MG63 (cell line): Measurements from ENCODE around the gene NDST3. TPM values are rescaled to one million over a fixed set of nuclear protein-coding genes. Genes with fewer than 3 reads are reported as not detected.

Experiments used
- DNase-seq: peaks from one replicate; pipeline ENCODE4 v3.0.0-alpha.2; 2020
- H3K27me3 ChIP-seq: fragments of 250-450 bp; sonication (Bioruptor Pico); 2 replicates; pipeline ENCODE4 v1.5.1; 2020; ENCODE audit warnings: mild to moderate bottlenecking, moderate library complexity
- H3K36me3 ChIP-seq: fragments of 250-450 bp; sonication (Bioruptor Pico); 2 replicates; pipeline ENCODE4 v1.5.1; 2020; ENCODE audit warnings: mild to moderate bottlenecking, moderate library complexity
- H3K4me3 ChIP-seq: fragments of 250-450 bp; sonication (Bioruptor Pico); 2 replicates; pipeline ENCODE4 v1.5.1; 2020; ENCODE audit warnings: mild to moderate bottlenecking, moderate library complexity
- H3K9me3 ChIP-seq: fragments of 250-450 bp; sonication (Bioruptor Pico); 2 replicates; pipeline ENCODE4 v1.5.1; 2020; ENCODE audit warnings: mild to moderate bottlenecking, moderate library complexity
- total RNA-seq: library from RNA; depleted of rRNA; stranded (reverse); fragments of >200 nt; shearing (Covaris generic); gene quantifications from 2 replicates; pipeline ENCODE4 v1.2.3, GENCODE V29; 2014; ENCODE audit warnings: low replicate concordance; rRNA removed

The NDST3 gene
- total RNA-seq, result not detected in 2 replicates

DNA sequence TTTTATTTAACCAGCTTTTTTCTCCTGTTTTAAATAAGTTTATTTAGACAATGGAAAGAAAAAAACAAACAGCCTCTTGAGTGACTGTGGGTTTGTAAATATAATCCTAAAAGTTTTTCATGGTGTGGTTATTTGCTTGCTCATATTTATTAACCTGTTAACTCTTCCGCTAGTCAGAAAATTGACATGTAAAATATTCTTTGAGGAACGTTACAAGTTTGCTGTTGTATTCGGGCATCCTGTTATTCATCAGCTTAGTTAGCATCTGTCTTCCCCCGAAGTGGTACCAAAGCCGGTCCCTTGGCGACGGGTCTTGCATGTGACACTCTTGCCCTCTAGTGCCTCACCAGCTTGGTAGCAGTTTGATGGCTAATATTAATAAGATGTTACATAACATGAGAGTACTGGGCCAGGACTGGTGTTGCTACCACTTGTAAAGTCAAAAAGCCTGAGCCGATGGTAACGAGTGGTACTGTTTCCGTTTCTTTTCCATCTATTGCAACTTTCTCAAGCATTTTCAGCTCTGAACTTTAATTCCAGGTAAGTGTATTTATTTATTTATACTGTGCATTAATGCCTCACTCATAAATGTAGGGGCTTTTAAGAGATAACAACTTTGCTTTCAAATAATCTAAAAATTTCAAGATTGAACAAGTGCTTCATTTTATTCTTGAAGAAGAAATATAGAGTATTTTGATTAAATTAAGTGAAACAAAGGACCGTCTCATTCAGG, at the start of gene NDST3:
TSS of gene NDST3 (plus strand) at position 434 of the 733 bp plus-strand sequence. CDS start 19,425 bp downstream, outside the sequence.
- Histone ChIP-seq H3K36me3 (no peaks in the 10 kb centered on the region), H3K27me3 (no peaks in the 10 kb centered on the region)
- DNase-seq, result peak; percentile 53

GRCh38 chr4:117986321-117986720, 48.0 kb upstream of the NDST3 start:
- no peak overlapping the region for H3K4me3 ChIP-seq
- H3K27me3 ChIP-seq, result no peaks in the 10 kb centered on the region
- H3K36me3 ChIP-seq, result no peaks in the 10 kb centered on the region
- DNase-seq, result no peak
- H3K9me3 ChIP-seq, result no peaks in the 10 kb centered on the region

More for the DNA sequence above, at the start of gene NDST3:
- Histone ChIP-seq H3K9me3 (no peaks in the 10 kb centered on the region), H3K4me3 (peak within 1 kb of the TSS; percentile 54)

DNA sequence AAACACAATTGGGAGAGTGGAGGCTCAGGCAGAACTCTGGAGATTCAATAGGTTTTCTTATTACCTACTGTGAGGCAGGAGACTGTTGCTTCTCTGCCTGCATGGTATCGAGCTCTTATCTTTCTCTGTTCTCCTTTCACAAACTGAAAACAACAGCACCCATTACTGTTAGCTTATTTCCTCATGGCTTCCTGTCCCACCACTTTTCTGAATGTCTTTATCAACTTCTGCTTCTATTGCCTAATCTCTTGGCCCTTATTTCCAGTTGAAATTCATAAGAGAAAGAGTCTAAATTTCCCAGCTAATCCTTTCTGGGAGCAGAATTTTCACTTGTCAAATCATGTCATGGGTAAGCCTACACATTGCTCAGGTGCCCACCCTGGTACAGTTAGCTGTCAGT, 46.8 kb upstream of the NDST3 start:
- no peak for DNase-seq
- Histone ChIP-seq H3K36me3 (no peaks in the 10 kb centered on the region), H3K4me3 (no peak overlapping the region), H3K9me3 (no peaks in the 10 kb centered on the region), H3K27me3 (no peaks in the 10 kb centered on the region)

DNA sequence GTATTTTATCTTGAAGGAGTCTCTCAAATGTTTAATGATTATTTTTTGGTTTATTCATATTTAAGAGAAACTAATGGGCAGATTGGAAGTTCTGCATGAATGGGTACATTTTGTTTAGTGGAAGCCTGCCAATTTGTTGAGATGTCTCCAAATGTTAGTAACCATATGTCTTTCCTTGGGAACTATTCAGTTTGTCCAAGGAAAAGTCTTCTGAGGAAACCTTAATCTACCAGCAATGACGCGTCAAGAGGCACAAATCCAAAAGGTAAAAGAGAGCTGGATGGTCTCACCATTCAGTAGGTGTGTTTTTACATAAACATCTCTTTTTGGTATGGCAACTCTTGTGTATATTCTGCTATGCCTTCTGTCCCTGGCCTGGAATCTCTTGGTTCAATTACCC, 37.4 kb upstream of the NDST3 start:
- no peak for DNase-seq
- no peaks in the 10 kb centered on the region for H3K36me3 ChIP-seq
- H3K9me3 ChIP-seq, result no peaks in the 10 kb centered on the region
- H3K4me3 ChIP-seq, result no peak overlapping the region
- no peaks in the 10 kb centered on the region for H3K27me3 ChIP-seq

DNA sequence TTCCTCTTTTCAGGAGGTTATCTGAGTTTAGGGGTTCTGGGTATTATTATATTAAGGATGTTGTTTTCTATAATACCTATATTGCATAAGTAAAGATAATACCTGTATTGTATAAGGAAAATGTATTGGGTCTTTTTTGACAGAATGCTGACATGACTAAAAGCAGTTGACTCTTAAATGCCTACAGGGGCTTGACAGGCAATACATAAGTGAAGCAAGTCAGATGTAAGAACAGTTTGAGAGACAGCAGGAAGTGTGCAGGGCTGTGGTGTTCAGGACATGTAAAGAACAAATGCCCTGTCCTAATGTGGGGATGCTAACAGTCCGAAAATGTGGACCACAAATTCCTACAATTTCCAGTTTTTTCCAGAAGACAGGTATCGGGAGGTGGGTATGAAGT, 30.2 kb upstream of the NDST3 start:
- no peaks in the 10 kb centered on the region for H3K36me3 ChIP-seq
- H3K9me3 ChIP-seq, result no peaks in the 10 kb centered on the region
- H3K4me3 ChIP-seq, result no peak overlapping the region
- no peak for DNase-seq
- H3K27me3 ChIP-seq, result no peaks in the 10 kb centered on the region

DNA sequence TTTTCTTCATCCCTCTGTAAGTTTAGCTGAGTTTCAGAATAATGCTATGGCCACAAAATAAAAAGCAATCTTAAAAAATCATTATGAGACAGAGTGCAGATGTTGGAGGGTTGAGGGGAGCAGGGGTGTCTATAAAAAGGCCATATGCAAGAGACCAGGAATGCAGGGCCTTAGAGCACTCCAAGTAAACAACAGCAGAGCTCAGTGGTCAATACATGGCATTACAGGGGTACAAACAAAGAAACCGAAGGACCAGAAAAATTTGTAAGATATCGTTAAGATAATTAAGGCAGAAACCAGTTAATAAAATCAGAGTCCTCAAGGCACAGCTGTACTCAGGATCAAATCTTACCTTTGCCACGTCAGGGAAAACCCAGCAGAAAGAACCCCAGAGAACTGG, 28.4 kb upstream of the NDST3 start:
- DNase-seq, result no peak
- no peak overlapping the region for H3K4me3 ChIP-seq
- no peaks in the 10 kb centered on the region for H3K27me3 ChIP-seq
- no peaks in the 10 kb centered on the region for H3K9me3 ChIP-seq
- no peaks in the 10 kb centered on the region for H3K36me3 ChIP-seq

DNA sequence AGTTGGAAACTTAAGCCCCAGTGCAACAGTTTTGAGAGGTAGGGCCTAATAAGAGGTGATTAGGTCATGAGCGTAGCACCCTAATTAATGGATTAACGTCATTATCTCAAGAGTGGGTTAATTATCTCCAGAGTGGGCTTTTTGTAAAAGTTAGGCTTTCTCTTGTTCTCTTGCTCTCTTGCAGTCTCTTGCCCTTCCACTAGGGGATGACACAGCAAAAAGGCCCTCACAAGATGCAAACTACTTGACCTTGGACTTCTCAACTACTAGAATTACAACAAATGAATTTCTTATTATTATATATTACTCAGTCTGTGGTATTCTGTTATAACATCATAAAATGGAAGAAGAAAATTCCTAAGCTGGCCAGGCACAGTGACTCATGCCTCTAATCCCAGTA, 22.1 kb upstream of the NDST3 start:
- no peaks in the 10 kb centered on the region for H3K27me3 ChIP-seq
- H3K36me3 ChIP-seq, result no peaks in the 10 kb centered on the region
- no peaks in the 10 kb centered on the region for H3K9me3 ChIP-seq
- DNase-seq, result no peak
- no peak overlapping the region for H3K4me3 ChIP-seq

GRCh38 chr4:118014831-118015230, 19.5 kb upstream of the NDST3 start:
- DNase-seq, result no peak
- H3K27me3 ChIP-seq, result no peaks in the 10 kb centered on the region
- H3K36me3 ChIP-seq, result no peaks in the 10 kb centered on the region
- H3K4me3 ChIP-seq, result no peak overlapping the region
- no peaks in the 10 kb centered on the region for H3K9me3 ChIP-seq

DNA sequence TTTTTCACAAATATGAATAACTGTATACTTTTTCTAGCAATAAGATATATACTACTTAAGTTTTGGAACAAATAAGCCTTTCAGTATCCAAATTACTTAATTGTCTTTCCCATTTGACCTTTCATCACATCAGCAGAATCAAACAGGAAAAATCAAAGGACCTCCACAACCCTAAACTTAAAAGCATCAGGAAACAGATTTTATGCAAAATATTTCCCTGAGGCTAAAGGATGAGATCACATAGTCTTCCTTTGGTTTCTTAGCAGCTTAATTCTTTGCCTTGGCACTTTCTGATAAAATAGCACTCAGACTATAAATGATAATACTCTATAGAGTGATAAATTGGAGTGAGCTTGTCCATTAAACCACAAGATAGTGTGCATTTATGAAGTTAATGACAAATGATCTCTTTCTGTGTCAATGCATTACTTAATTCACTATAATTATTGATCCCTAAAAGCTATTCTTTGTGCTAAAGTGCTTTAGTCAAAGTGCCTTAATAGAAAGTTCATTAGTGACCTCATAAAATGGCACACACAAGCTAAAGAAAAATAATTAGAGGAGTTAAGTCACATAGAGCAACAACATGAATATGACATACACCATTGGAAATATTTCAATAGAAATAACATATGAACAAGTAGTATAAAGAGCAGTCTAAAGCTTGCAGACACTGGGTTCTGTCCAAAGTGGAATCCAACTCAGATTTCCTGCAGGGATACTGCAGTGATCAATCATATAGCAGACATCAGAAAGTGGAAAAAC, 15.7 kb upstream of the NDST3 start:
- H3K27me3 ChIP-seq, result no peaks in the 10 kb centered on the region
- no peak for DNase-seq
- no peaks in the 10 kb centered on the region for H3K36me3 ChIP-seq
- no peak overlapping the region for H3K4me3 ChIP-seq
- no peaks in the 10 kb centered on the region for H3K9me3 ChIP-seq

DNA sequence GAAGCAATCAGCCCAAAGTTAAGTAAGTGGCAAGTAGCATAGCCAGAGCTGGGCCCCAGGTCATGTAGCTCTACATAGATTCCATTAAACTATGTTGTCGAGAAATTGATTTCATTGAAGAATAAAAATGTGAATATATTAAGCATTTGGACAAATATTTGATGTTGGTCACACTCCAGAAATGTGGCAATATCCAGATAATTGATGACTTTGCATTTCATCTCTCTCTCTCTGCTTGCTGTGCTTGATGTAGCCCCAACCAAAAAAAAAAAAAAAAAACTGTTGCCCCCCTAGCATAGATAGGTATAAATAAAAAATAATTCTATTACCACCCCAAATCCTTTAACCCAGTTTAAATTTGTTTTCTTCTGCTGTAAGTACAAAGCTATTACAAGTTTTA, 7.5 kb upstream of the NDST3 start:
- H3K27me3 ChIP-seq, result no peaks in the 10 kb centered on the region
- H3K4me3 ChIP-seq, result no peak overlapping the region
- no peak for DNase-seq
- H3K9me3 ChIP-seq, result no peaks in the 10 kb centered on the region
- H3K36me3 ChIP-seq, result no peaks in the 10 kb centered on the region

DNA sequence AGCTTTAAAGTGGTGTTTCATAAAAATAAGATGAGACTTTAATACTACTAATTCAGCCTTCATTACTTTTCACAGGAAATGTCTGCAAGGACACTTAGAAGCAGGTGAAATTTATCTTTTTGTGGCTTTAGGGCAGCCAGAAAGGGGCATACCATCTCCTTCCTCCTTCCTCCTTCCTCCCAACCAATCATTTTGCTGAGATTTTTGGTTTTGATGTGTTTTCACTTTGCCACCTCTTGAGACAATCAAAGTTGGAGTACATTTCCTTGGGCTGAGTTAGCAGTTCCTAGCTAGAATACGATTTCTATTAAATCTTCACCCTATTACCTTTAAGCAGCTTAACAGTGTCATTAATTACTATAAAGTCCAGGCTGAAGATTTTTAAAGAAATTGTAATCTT, 5.1 kb upstream of the NDST3 start:
- DNase-seq, result no peak
- Histone ChIP-seq H3K4me3 (no peak overlapping the region), H3K9me3 (no peaks in the 10 kb centered on the region), H3K27me3 (no peaks in the 10 kb centered on the region), H3K36me3 (no peaks in the 10 kb centered on the region)

DNA sequence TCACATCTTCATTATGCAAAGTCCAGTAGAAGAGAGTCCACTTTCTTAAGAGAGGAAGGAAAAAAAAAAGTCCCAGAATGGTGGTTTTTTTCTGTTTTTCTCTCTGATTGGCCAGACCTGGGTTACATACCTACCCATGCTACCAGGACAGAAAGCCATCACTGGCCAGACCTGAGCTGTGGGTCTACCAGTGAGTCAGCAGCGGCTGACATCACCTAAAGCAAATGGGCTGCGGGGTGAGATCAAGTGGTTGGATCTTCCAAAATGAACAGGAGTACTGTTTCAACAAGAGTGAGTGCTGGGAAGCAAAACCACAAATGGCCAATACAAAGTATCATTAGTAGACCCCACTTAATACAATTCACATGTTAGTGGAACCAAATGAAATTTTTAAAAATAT, 1.6 kb upstream of the NDST3 start:
- peak overlapping the region; percentile 54 for H3K4me3 ChIP-seq
- peak; percentile 64 for DNase-seq
- no peaks in the 10 kb centered on the region for H3K36me3 ChIP-seq
- no peaks in the 10 kb centered on the region for H3K9me3 ChIP-seq
- H3K27me3 ChIP-seq, result no peaks in the 10 kb centered on the region

DNA sequence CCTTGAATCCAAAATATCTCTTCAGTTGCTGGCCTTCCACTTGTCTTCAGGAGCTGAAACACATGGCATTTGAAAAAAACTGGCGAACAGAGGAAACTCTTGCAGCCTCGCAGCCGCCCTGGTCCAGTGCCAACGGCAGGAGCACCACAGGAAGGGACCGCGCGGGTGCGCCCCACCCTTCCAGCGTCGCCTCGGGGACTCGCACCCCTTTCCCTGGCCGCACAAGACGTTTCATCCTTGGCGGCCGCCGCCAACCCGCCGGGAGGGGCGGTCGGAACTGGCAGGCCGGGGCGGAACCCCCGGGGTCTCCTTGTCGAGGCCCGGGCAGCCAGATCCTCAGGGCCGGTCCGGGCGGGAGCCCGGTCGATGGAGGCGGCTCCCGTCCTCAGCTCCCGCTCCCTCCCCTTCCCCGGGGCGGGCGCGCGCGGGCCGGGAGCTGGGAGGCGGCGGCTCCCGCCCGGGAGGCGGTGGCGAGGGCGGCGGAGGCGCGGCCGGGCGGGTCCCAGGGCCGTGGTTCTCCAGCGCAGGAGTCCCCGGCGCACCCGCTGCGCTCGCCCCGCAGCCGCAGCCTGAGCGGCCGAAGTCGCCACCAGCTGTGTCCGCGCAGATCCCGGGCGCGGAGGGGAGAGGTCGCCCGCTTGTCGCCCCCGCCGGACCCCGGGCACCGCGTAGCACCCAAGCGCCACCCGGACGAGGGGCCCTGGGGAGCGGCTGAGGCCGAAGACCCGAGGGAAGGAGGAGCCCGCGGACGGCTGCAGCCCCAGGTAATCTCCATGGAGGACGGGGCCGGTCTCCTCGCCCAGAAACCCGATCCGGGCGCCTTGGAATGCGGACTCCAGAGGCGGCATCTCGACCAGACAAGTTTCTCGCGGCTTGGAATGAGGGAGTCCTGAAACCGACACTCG, 886 bp upstream of the NDST3 start:
- H3K9me3 ChIP-seq, result no peaks in the 10 kb centered on the region
- H3K4me3 ChIP-seq, result peak overlapping the region; percentile 54
- peak; percentile 55 for DNase-seq
- no peaks in the 10 kb centered on the region for H3K36me3 ChIP-seq
- no peaks in the 10 kb centered on the region for H3K27me3 ChIP-seq

DNA sequence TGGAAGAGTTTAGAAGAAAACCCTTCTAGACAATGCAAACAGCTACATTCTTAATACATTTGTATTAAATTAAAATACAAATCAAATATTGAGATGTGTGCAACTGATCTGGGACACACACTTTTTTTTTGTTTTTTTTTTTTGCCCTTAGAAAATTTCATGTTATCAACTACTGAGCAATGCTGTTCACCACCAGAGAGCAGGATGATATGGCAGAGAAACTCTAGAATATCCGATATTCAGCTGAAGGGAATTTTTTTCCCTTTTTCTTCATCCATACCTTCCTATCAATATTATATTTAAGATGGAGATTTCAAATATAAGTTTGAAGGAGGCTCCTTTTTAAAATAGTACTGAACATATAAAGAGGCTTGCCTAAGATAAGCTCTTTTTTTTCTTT, 1.0 kb downstream of the NDST3 start:
- H3K9me3 ChIP-seq, result no peaks in the 10 kb centered on the region
- H3K36me3 ChIP-seq, result no peaks in the 10 kb centered on the region
- H3K27me3 ChIP-seq, result no peaks in the 10 kb centered on the region
- no peak for DNase-seq
- H3K4me3 ChIP-seq, result no peak overlapping the region

GRCh38 chr4:118036336-118036735, 2.0 kb downstream of the NDST3 start:
- H3K9me3 ChIP-seq, result no peaks in the 10 kb centered on the region
- no peak overlapping the region for H3K4me3 ChIP-seq
- H3K27me3 ChIP-seq, result no peaks in the 10 kb centered on the region
- H3K36me3 ChIP-seq, result no peaks in the 10 kb centered on the region
- no peak for DNase-seq

DNA sequence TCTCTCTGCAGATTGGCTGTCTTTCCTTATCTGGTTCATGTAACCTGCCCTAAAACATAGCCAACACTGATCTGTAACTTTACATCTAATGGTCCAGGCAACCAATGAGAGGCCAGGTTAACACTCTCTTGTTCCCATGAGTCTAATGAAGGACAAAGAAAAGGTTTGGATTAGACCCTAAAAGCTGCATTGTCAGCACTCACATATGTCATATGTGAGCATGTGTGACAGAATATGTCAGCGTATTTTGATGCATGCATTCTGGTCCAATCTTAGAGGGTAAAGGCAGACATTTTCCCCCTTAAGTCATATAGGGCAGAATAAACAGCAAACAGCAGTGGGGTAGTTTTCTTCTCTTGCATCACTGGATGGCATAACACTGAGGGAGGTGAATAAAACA, 3.7 kb downstream of the NDST3 start:
- Histone ChIP-seq H3K9me3 (no peaks in the 10 kb centered on the region), H3K4me3 (no peak overlapping the region), H3K27me3 (no peaks in the 10 kb centered on the region), H3K36me3 (no peaks in the 10 kb centered on the region)
- no peak for DNase-seq

DNA sequence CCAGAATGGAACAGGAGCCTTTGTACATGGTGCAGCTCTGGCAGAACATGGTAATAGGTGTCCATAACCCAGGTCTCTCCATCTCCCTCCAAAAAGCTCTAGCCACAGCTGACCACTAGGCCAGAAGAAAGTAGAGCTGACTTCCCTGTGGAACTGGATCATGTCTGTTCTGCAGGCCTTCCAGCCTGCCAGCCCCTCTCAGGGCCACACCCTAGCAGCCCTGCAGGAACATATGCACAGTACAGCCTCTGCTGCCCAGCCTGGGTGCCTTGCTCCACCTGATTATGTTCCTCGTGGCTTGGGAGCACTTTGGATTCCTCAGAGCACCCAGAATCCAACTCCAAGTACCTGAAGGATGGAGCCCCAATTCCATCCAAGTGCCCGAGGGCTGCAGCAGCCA, 12.0 kb downstream of the NDST3 start:
- Histone ChIP-seq H3K4me3 (no peak overlapping the region), H3K36me3 (no peaks in the 10 kb centered on the region), H3K27me3 (no peaks in the 10 kb centered on the region), H3K9me3 (no peaks in the 10 kb centered on the region)
- no peak for DNase-seq
